GM13976 (cell line): ENCODE results near the gene RBM20.

ENCODE experiments used
- DNase-seq: peaks from one replicate; pipeline ENCODE4 v3.0.0; 2012; ENCODE audit warnings: low spot score
- CTCF ChIP-seq: IDR thresholded peaks from 2 replicates; pipeline ENCODE4 v1.5.1; 2012; ENCODE audit warnings: borderline replicate concordance, mild to moderate bottlenecking; ENCODE audit not compliant: insufficient read depth; ENCODE audit errors: extremely low read depth, missing control alignments, control extremely low read depth
- in situ Hi-C: fragments of 300-500 bp; cut with MboI; formaldehyde crosslinking; loops from one replicate; pipeline ENCODE4 v1.12.0; 2022; ENCODE audit warnings: low sequenced_read_pairs, mixed read lengths, inconsistent platforms; ENCODE audit not compliant: unreplicated experiment

The RBM20 gene

GRCh38 chr10:110858297-110858934 lies 214.3 kb downstream of the RBM20 start:
- no peak for TF ChIP-seq CTCF
- no peak for DNase-seq
- in situ Hi-C loops = no loop called here

- no peak for TF ChIP-seq CTCF
- no peak for DNase-seq
- in situ Hi-C loops = no loop called here
Measured at GRCh38 chr10:110859206-110859972, 215.3 kb downstream of the RBM20 start.

- in situ Hi-C loops = no loop called here
- DNase-seq = no peak
- TF ChIP-seq CTCF = no peak
Measured at GRCh38 chr10:110859973-110860376, 215.8 kb downstream of the RBM20 start.

DNA sequence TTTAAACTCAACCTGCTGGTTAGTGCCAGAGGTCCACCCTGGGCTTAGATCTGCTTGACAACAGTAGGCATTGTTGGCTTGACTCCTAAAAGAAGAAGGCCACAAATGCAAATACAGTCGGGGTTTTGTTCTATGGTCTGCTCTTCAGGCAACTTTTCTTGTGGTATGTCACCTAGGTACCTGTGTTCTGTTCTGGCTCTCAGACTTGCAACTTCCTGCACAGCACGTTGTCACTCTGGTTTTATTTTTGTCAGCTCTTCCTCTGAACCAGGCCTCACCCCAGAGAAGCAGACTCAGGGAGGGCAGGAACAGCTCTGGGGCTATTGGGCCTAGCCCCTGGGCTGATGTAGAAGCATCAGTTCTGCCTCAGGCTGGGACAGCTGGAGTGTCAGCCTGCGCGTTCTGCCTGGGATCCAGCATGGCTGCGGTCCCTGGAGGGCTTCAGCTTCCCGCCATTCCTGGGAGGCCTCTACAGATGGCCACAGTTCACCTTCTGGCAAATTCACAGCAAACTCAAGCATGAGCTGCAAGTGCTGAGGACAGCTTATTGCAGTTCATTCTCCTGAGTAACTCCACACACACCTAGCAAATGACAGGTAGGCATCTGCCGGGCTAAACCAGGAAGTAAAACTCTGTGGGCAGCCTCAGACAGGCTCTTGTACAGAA lies 216.6 kb downstream of the RBM20 start:
- no peak for DNase-seq
- in situ Hi-C loops = no loop called here
- TF ChIP-seq CTCF = no peak

DNA sequence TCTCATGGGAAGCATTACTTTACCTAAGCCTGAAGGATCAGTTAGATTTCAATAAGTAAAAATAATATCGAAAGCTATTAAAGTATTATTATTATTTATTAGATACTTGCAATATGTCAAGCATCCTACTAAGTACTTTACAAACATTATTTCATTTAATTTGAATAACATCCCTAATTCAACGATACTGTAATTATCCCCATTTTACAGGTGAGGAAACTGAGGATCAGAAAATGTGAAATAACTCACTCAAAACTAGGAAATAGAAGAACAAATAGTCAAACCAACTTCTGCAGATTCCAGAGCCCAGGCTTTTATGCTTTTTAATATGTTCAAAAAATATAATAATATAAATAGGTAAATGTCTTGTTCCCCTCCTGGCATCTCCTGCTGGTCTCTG lies 217.3 kb downstream of the RBM20 start:
- no peak for TF ChIP-seq CTCF
- DNase-seq = no peak
- in situ Hi-C loops = no loop called here

DNA sequence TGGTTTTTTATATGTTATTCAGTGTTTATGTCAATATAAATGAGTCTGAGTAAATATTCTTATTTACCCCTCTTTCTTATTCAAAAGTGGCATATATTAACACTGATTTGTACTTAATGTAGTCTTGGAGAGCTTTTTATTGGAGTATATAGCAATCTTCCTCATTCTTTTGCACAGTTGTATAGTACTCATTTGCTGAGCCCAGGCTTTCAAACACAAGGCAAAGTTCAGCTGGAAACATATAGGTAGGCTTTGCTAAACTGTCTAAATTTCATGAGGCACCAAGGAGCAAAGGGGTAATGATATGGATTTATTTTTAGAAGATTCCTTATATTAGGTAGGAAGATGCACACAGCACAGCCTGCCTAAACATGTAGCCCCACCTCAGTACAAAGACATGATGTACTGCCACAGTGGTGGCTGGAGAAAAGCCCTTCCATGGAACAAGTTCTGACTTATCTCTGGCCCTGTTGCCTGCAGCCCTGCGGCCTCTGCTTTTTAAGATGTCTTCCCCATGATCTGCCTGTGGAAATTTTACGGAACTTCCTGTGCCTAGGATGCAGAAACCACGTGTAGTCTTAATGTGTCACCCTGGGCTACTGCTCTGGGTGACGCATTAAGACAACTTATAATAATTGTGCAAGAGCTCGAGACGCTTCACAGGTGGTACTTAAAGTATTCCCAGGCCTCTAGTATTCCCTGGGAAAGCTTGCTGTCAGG lies 218.0 kb downstream of the RBM20 start:
- in situ Hi-C loops = no loop called here
- TF ChIP-seq CTCF = no peak
- DNase-seq = no peak
